Natural killer cell (primary cell): ENCODE data around the gene CCL28. TPM values are rescaled to one million over a fixed set of nuclear protein-coding genes. Genes with fewer than 3 reads are reported as not detected.
"Not testable (repeated sequence)": the region's sequence is repeated elsewhere in the genome, so short reads cannot be mapped to it uniquely, and the experiment has no call there.

Experiments
- ATAC-seq, 3 donors: fragments of 150-1000 bp in 2 of 3; fragments of 200-7000 bp in 1 of 3; cut with Tn5 transposase; 1 replicate in 1 of 3; 2 replicates in 2 of 3; pipeline ENCODE4 v1.10.0; 2021; ENCODE audit warnings: mild to moderate bottlenecking in 2 of 3, moderate library complexity in 2 of 3
- DNase-seq, 2 donors: peaks; one replicate each; pipeline versions ENCODE4 v3.0.0 to v3.0.0-alpha.2; 2013 to 2021; ENCODE audit warnings: mixed read lengths in 1 of 2
- H3K27ac ChIP-seq: one replicate; pipeline ENCODE4 v1.5.1; 2013; ENCODE audit warnings: mild to moderate bottlenecking, low read length
- H3K27me3 ChIP-seq: one replicate; pipeline ENCODE4 v1.6.1; 2013; ENCODE audit warnings: low read length; ENCODE audit not compliant: control insufficient read depth, insufficient read depth
- H3K36me3 ChIP-seq: one replicate; pipeline ENCODE4 v1.6.1; 2013; ENCODE audit warnings: low read length; ENCODE audit not compliant: control insufficient read depth, insufficient read depth
- H3K4me1 ChIP-seq: one replicate; pipeline ENCODE4 v1.6.1; 2013; ENCODE audit warnings: low read length; ENCODE audit not compliant: control insufficient read depth, insufficient read depth
- H3K4me3 ChIP-seq: one replicate; pipeline ENCODE4 v1.5.1; 2013; ENCODE audit warnings: low read length
- H3K9me3 ChIP-seq: one replicate; pipeline ENCODE4 v1.6.1; 2013; ENCODE audit warnings: low read length; ENCODE audit not compliant: control insufficient read depth, insufficient read depth
- H3K27ac Mint-ChIP-seq, 2 donors: one replicate each; pipeline ENCODE4 v1.8.0; 2022; ENCODE audit warnings: mild to moderate bottlenecking in 2 of 2, mixed read lengths in 2 of 2, moderate library complexity in 1 of 2
- H3K27me3 Mint-ChIP-seq, 2 donors: one replicate each; pipeline ENCODE4 v1.8.0; 2022; ENCODE audit warnings: low read depth in 2 of 2, mixed read lengths in 2 of 2
- H3K36me3 Mint-ChIP-seq: one replicate; pipeline ENCODE4 v1.8.0; 2022; ENCODE audit warnings: mixed read lengths
- H3K4me1 Mint-ChIP-seq, 2 donors: one replicate each; pipeline ENCODE4 v1.8.0; 2022; ENCODE audit warnings: mixed read lengths in 2 of 2
- H3K4me3 Mint-ChIP-seq: one replicate; pipeline ENCODE4 v1.8.0; 2022; ENCODE audit warnings: mild to moderate bottlenecking, moderate library complexity, mixed read lengths
- H3K9me3 Mint-ChIP-seq, 2 donors: one replicate each; pipeline ENCODE4 v1.8.0; 2022; ENCODE audit warnings: mixed read lengths in 2 of 2
- CTCF ChIP-seq: fragments of 200-600 bp; IDR thresholded peaks from one replicate; pipeline ENCODE4 v1.8.0; 2022; ENCODE audit warnings: antibody characterized with exemption
- WGBS: methylation state at CpG from one replicate; pipeline ENCODE4 v1.1.7; 2013; ENCODE audit warnings: missing lambda C conversion rate; ENCODE audit not compliant: insufficient coverage; 5-methylcytosine and 5-hydroxymethylcytosine counted together
- intact Hi-C: fragments of 100-400 bp; cut with micrococcal nuclease; formaldehyde crosslinking; loops from one replicate; pipeline ENCODE4 v1.14.2; 2022
- total RNA-seq, 4 donors: library from RNA; stranded (reverse); fragments of 120-200 nt in 1 of 4; gene quantifications; one replicate each; pipeline versions ENCODE4 v1.2.3 to v1.2.4, GENCODE V29; 2013 to 2022

Gene CCL28
- total RNA-seq, 3 donors from 2014 or later (not counting 1 experiment from before 2014, with no cell fraction given): 17.5 to 25.8 (median 25.1) TPM

DNA sequence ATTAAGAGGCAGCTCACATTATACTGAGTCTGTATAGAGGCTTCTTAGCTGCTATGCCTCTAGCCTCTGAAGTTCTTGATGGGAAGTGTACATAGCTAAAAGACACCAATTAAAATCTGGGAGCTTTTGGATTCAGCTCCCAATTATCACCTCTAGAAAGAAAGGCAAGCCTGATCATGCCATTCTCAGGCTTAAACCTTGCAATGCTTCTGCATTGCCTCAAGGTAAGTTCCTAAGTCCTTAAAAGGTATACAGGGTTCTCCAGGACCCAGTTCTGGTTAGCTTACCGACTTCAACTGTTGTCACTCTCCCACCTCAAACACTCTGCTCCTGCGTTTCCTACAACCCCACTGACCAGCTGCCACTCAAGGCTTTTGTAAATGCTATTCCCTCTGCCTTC lies 17.5 kb upstream of the CCL28 start:
- Histone ChIP-seq H3K4me3 (no peak overlapping the region), H3K27me3 (no peaks in the 10 kb centered on the region), H3K27ac (no peak overlapping the region), H3K36me3 (no peaks in the 10 kb centered on the region), H3K4me1 (no peaks in the 10 kb centered on the region), H3K9me3 (no peaks in the 10 kb centered on the region)
- H3K27me3 Mint-ChIP-seq: no peaks in the 10 kb centered on the region
- no peaks in the 10 kb centered on the region for H3K9me3 Mint-ChIP-seq
- intact Hi-C loops: no loop called here
- DNase-seq: no peak
- TF ChIP-seq CTCF: no peak
- H3K27ac Mint-ChIP-seq: no peak overlapping the region
- no peaks in the 10 kb centered on the region for H3K4me1 Mint-ChIP-seq
- no peak overlapping the region for H3K4me3 Mint-ChIP-seq
- H3K36me3 Mint-ChIP-seq: no peaks in the 10 kb centered on the region
- WGBS: 95% methylated on average over 2 of the region's 2 CpGs
- ATAC-seq: no peak

- Mint-ChIP-seq H3K4me3 (no peak overlapping the region), H3K4me1 (no peaks in the 10 kb centered on the region), H3K9me3 (no peaks in the 10 kb centered on the region), H3K27ac (no peak overlapping the region), H3K27me3 (no peaks in the 10 kb centered on the region), H3K36me3 (no peaks in the 10 kb centered on the region)
- 89% methylated on average over 7 of the region's 7 CpGs for WGBS
- H3K27ac ChIP-seq: no peak overlapping the region
- no peak for DNase-seq
- no peaks in the 10 kb centered on the region for H3K9me3 ChIP-seq
- H3K4me3 ChIP-seq: no peak overlapping the region
- no peaks in the 10 kb centered on the region for H3K27me3 ChIP-seq
- H3K4me1 ChIP-seq: no peaks in the 10 kb centered on the region
- ATAC-seq: no peak
- intact Hi-C loops: no loop called here
- H3K36me3 ChIP-seq: no peaks in the 10 kb centered on the region
- TF ChIP-seq CTCF: no peak
These were observed 16.8 kb upstream of the CCL28 start for GRCh38 chr5:43429016-43429415.

GRCh38 chr5:43427306-43427705 lies 15.1 kb upstream of the CCL28 start:
- Mint-ChIP-seq H3K4me3 (no peak overlapping the region), H3K27me3 (peaks cover 0 to 1% of the 10 kb centered on the region in 2 donors), H3K36me3 (no peaks in the 10 kb centered on the region), H3K4me1 (no peaks in the 10 kb centered on the region), H3K27ac (no peak overlapping the region), H3K9me3 (no peaks in the 10 kb centered on the region)
- 69% methylated on average over 2 of the region's 4 CpGs for WGBS
- ATAC-seq: no peak
- no peak for DNase-seq
- TF ChIP-seq CTCF: no peak
- H3K27me3 ChIP-seq: no peaks in the 10 kb centered on the region
- H3K27ac ChIP-seq: no peak overlapping the region
- no peaks in the 10 kb centered on the region for H3K9me3 ChIP-seq
- intact Hi-C loops: no loop called here
- H3K4me1 ChIP-seq: no peaks in the 10 kb centered on the region
- H3K4me3 ChIP-seq: no peak overlapping the region
- H3K36me3 ChIP-seq: no peaks in the 10 kb centered on the region

DNA sequence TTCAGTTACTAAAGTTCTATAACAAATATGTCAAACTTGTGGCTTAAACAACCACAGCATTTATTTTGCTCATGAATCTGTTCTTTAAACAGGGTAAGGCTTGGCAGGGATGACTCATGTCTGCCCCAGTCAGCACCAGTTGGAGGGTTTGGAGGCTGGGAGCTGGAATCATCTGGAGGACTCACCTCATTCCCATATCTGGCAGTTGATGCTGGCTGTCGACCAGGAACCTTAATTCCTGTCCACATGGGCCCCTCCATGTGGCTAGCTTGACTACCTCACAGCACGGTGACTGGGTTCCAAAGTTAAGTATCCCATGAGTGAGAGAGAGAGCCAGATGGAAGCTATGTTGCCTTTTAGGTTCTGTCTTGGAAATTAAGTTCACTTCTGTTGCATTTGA lies 13.8 kb upstream of the CCL28 start:
- no peak overlapping the region for H3K4me3 ChIP-seq
- Mint-ChIP-seq H3K36me3 (no peaks in the 10 kb centered on the region), H3K27me3 (peaks cover 2 to 9% of the 10 kb centered on the region in 2 donors), H3K27ac (no peak overlapping the region), H3K4me3 (no peak overlapping the region), H3K9me3 (no peaks in the 10 kb centered on the region), H3K4me1 (no peaks in the 10 kb centered on the region)
- H3K27ac ChIP-seq: no peak overlapping the region
- H3K36me3 ChIP-seq: no peaks in the 10 kb centered on the region
- no peaks in the 10 kb centered on the region for H3K27me3 ChIP-seq
- intact Hi-C loops: no loop called here
- WGBS: 100% methylated on average over 2 of the region's 2 CpGs
- DNase-seq (no peak), ATAC-seq (no peak)
- H3K9me3 ChIP-seq: no peaks in the 10 kb centered on the region
- TF ChIP-seq CTCF: no peak
- no peaks in the 10 kb centered on the region for H3K4me1 ChIP-seq

- H3K9me3 Mint-ChIP-seq, intact Hi-C loops, H3K36me3 Mint-ChIP-seq, H3K27ac ChIP-seq, H3K4me1 Mint-ChIP-seq, H3K27me3 Mint-ChIP-seq, H3K36me3 ChIP-seq, H3K27me3 ChIP-seq, H3K27ac Mint-ChIP-seq, H3K9me3 ChIP-seq, DNase-seq, ATAC-seq, H3K4me3 Mint-ChIP-seq, H3K4me3 ChIP-seq, H3K4me1 ChIP-seq: not testable (repeated sequence)
- WGBS: 89% methylated on average over 6 of the region's 6 CpGs
These were observed 10.9 kb upstream of the CCL28 start for GRCh38 chr5:43423086-43423485.
